Activated T-cell treated with anti-CD3 and anti-CD28 coated beads for 24 hours (primary cell): ENCODE results near the gene TFAP2D.

Experiments
- DNase-seq: peaks from one replicate; pipeline ENCODE4 v3.0.0-alpha.2; 2020; ENCODE audit warnings: low read depth

TFAP2D gene

GRCh38 chr6:50819466-50819903 lies 106.2 kb downstream of the TFAP2D start:
- no peak for DNase-seq

GRCh38 chr6:50819904-50820868 lies 106.9 kb downstream of the TFAP2D start:
- no peak for DNase-seq

GRCh38 chr6:50820869-50821264 lies 107.5 kb downstream of the TFAP2D start:
- DNase-seq = no peak

- DNase-seq = no peak
These were observed 108.2 kb downstream of the TFAP2D start for GRCh38 chr6:50821441-50822077.

GRCh38 chr6:50822078-50822476 lies 108.8 kb downstream of the TFAP2D start:
- DNase-seq = no peak
